OCI-LY7 (cell line): ENCODE data around the gene CENPK.
"Not testable (repeated sequence)": the region's sequence is repeated elsewhere in the genome, so short reads cannot be mapped to it uniquely, and the experiment has no call there.

Experiments
- CTCF ChIP-seq: fragments of 200-600 bp; sonication (generic); conservative IDR thresholded peaks from 2 replicates; pipeline ENCODE4 v1.5.1; 2014; ENCODE audit warnings: mild to moderate bottlenecking, antibody characterized with exemption, low read length, moderate library complexity, mixed read lengths
- EZH2phosphoT487 ChIP-seq: fragments of 200-600 bp; sonication (generic); IDR thresholded peaks from 2 replicates; pipeline ENCODE4 v1.6.1; 2018; ENCODE audit warnings: low read depth, borderline replicate concordance, mild to moderate bottlenecking, mixed run types, antibody characterized with exemption, low read length, moderate library complexity, mixed read lengths

DNA sequence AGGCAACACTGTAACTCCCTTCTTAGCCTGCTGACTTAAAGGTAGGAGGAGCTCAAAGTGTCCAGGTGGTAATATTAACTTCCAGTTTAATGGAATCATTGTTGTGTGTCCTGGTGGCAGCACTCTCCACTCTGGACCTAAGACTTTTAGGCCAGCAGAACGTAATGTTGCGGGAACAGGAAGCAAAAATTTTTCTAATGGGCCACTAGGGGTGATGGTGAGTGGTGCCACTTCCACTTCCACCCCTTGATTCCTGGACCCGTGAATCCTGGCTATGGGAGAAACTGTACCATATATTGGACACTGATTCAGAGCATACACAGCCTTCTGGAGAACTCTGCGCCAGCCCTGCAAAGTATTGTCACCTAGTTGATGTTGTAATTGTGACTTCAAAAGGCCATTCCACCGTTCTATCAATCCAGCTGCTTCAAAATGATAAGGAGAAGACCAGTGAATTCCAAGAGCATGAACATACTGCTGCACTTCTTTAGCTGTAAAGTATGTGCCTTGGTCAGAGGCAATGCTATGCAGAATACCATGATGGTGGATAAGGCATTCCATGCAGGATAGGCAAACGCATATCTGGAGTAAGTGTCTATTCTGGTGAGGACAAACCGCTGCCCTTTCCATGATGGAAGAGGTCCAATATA, 74.8 kb downstream of the CENPK start:
- peak; percentile 44 for TF ChIP-seq CTCF
- not testable (repeated sequence) for TF ChIP-seq EZH2phosphoT487
